RWPE2 (cell line): ENCODE measurements around the gene ACOT7.

Experiments
- ATAC-seq: fragments of 200-7000 bp; cut with Tn5 transposase; 3 replicates; pipeline ENCODE4 v1.9.1; 2021; ENCODE audit warnings: low read depth
- DNase-seq: peaks from one replicate; pipeline ENCODE4 v3.0.0-alpha.2; 2020; ENCODE audit warnings: low spot score
- H3K27ac ChIP-seq: fragments of 450-650 bp; 2 replicates; pipeline ENCODE4 v1.5.1; 2017; ENCODE audit warnings: mild to moderate bottlenecking; ENCODE audit not compliant: poor library complexity, severe bottlenecking
- H3K27me3 ChIP-seq: fragments of 250-450 bp; sonication (Bioruptor Pico); 2 replicates; pipeline ENCODE4 v1.5.1; 2021; ENCODE audit warnings: mild to moderate bottlenecking, moderate library complexity; ENCODE audit not compliant: insufficient read depth, poor library complexity, severe bottlenecking
- H3K36me3 ChIP-seq: fragments of 250-450 bp; sonication (Bioruptor Pico); 2 replicates; pipeline ENCODE4 v1.5.1; 2020; ENCODE audit warnings: low read depth, mild to moderate bottlenecking, moderate library complexity
- H3K4me1 ChIP-seq: fragments of 250-450 bp; sonication (Bioruptor Pico); 2 replicates; pipeline ENCODE4 v1.5.1; 2021; ENCODE audit warnings: mild to moderate bottlenecking, moderate library complexity; ENCODE audit not compliant: insufficient read depth, poor library complexity, severe bottlenecking
- H3K4me3 ChIP-seq: fragments of 250-450 bp; sonication (Bioruptor Pico); 2 replicates; pipeline ENCODE4 v1.5.1; 2021; ENCODE audit warnings: mild to moderate bottlenecking, moderate library complexity; ENCODE audit not compliant: severe bottlenecking
- H3K9me3 ChIP-seq: fragments of 250-450 bp; sonication (Bioruptor Pico); 2 replicates; pipeline ENCODE4 v1.5.1; 2021; ENCODE audit warnings: mild to moderate bottlenecking, moderate library complexity; ENCODE audit not compliant: severe bottlenecking
- TF ChIP-seq, protein P1 (sequence below): fragments of 450-650 bp; IDR thresholded peaks from one replicate; pipeline ENCODE4 v1.5.1; 2017; ENCODE audit warnings: mild to moderate bottlenecking, moderate library complexity; ENCODE audit not compliant: poor library complexity, severe bottlenecking

Gene ACOT7

DNA sequence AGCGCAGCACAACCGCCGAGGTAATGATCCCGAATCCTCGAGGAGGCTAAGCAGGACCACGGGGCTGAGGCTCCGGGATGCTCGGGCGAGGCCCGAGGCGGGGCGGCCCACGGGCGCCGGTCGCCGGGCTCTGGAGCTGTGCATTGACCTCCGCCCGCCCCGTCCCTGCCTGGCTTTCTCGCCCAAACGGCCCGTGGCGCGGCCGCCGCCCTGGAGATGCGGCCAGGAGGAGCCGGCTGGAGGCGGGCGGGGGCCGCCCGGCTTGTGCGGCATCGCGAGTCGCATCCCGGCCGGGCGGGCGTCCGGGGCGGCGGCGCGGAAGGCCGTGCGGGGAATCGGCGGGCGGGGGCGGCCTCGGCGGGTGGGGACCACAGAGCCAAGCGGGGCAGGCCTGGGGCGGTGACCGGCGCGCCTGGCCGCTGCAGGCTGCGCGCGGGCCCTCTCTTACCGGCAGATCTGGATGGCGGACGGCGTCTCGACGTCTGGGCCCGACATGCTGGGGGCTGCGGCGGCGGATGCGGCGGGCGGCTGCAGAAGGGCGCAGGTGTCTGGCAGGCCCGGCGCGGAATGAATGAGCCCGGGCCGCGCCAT lies 663 bp downstream of the ACOT7 start:
- peak; percentile 22 for ATAC-seq
- H3K27me3 ChIP-seq: no peaks in the 10 kb centered on the region
- DNase-seq: no peak

DNA sequence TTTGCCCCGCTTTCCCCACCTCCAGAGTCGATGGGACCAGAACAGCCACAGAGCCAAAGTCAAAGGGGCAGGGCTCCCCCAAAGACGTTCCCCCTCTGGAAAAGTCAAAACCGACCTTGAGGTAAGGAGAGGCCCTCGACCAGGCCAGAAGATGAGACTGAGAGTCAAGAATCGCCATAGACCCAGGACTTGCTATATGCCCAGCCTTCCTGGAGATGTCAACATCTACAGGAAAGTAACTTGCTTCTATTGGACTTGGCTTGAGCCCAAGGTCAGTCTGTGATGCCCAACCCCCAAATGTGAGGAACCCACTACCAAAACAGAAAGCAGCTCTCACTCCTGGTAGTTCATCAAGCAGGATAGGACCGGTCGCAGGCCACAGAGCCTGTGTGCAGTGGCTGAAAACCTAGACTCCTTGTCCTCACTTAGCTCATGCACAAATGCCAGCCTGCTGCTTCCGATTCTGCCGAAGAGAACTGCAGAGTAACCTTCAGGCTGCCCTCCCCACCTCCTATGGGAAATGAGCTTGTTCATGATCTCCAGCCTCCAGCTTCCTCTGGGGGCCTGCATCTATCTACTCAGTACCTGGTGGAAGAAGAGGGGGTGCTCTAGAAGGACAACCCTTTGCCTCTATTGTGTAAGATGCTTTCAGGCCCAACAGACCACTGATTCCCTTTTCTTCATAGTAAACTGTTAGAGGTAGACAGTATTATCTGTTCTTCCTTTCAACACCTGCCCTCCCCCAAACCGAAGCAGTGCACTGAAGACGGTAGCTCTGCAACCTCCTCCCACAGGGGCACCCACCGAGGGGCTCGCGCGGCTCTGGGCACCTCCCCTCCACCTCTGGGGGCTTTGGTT lies 1.4 kb downstream of the ACOT7 start:
- peak; percentile 10; the same call in 1 of the 3 replicates for ATAC-seq
- no peak for DNase-seq

More for the DNA sequence above, 663 bp downstream of the ACOT7 start:
- H3K36me3 ChIP-seq: no peaks in the 10 kb centered on the region
- TF ChIP-seq, protein P1, sequence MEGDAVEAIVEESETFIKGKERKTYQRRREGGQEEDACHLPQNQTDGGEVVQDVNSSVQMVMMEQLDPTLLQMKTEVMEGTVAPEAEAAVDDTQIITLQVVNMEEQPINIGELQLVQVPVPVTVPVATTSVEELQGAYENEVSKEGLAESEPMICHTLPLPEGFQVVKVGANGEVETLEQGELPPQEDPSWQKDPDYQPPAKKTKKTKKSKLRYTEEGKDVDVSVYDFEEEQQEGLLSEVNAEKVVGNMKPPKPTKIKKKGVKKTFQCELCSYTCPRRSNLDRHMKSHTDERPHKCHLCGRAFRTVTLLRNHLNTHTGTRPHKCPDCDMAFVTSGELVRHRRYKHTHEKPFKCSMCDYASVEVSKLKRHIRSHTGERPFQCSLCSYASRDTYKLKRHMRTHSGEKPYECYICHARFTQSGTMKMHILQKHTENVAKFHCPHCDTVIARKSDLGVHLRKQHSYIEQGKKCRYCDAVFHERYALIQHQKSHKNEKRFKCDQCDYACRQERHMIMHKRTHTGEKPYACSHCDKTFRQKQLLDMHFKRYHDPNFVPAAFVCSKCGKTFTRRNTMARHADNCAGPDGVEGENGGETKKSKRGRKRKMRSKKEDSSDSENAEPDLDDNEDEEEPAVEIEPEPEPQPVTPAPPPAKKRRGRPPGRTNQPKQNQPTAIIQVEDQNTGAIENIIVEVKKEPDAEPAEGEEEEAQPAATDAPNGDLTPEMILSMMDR: no peak
- H3K9me3 ChIP-seq: no peaks in the 10 kb centered on the region
- peak overlapping the region; percentile 73 for H3K4me3 ChIP-seq
- peak overlapping the region; percentile 66 for H3K27ac ChIP-seq
- no peaks in the 10 kb centered on the region for H3K4me1 ChIP-seq

DNA sequence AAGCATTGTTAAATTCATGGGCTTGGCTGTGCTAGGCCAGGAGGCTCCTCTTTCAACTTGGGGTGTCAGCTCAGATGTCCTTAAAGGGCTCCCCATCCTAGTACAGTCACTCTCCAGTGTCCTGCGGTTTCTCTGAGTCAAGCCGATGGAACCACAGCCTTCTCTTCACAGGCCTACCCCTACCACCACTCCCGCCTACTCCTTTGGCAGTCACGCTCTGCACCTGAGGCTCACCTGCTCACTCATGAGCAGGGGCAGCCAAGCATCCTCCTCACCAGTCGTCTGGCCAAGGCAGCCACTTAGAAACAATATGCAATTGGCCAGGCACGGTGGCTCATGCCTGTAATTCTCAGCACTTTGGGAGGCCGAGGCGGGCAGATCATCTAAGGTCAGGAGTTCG lies 3.6 kb downstream of the ACOT7 start:
- TF ChIP-seq, protein P1: no peak
- peaks cover 13% of the 10 kb centered on the region for H3K4me1 ChIP-seq
- DNase-seq (no peak), ATAC-seq (no peak)
- H3K4me3 ChIP-seq: no peak overlapping the region
- H3K27me3 ChIP-seq: no peaks in the 10 kb centered on the region
- H3K9me3 ChIP-seq: no peaks in the 10 kb centered on the region
- no peak overlapping the region for H3K27ac ChIP-seq
- H3K36me3 ChIP-seq: no peaks in the 10 kb centered on the region

More for the DNA sequence above, 1.4 kb downstream of the ACOT7 start:
- H3K9me3 ChIP-seq: no peaks in the 10 kb centered on the region
- TF ChIP-seq, protein P1: no peak
- H3K4me1 ChIP-seq: peaks cover 2% of the 10 kb centered on the region
- no peaks in the 10 kb centered on the region for H3K36me3 ChIP-seq
- H3K4me3 ChIP-seq: peak overlapping the region; percentile 73
- peak overlapping the region; percentile 66 for H3K27ac ChIP-seq
- H3K27me3 ChIP-seq: no peaks in the 10 kb centered on the region

DNA sequence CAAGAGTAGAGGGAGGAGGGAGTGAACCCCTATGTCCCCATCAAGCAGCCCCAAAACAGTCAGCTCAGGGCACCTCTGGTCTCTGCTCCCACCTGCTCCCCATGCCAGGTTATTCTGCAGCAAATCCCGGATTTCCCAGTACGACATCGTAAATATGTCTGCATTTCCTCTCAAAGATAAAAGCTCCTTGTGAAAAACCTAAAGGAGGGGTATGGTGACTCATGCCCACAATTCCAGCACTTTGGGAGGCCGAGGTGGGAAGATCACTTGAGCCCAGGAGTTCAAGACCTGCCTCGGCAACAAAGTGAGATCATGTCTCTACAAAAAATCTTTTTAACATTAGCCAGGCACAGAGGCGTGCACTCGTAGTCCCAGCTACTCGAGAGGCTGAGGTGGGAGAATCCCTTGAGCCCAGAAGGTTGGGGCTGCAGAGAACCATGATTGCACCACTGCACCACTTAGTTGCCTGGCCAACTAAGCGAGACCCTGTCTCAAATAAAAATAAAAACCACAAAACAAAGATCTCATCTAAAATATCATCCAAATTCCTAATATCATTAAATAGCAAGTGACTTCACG lies 7.1 kb downstream of the ACOT7 start:
- TF ChIP-seq, protein P1: no peak
- ATAC-seq (peak; percentile 4), DNase-seq (no peak)
- Histone ChIP-seq H3K4me3 (peak overlapping the region; percentile 44), H3K4me1 (peaks cover 13% of the 10 kb centered on the region), H3K36me3 (peaks cover 4% of the 10 kb centered on the region; the same call in 1 of the 2 replicates), H3K9me3 (peaks cover 2% of the 10 kb centered on the region), H3K27ac (peak overlapping the region; percentile 93), H3K27me3 (no peaks in the 10 kb centered on the region)
